ENCODE data around the gene GLRX5.

DNA sequence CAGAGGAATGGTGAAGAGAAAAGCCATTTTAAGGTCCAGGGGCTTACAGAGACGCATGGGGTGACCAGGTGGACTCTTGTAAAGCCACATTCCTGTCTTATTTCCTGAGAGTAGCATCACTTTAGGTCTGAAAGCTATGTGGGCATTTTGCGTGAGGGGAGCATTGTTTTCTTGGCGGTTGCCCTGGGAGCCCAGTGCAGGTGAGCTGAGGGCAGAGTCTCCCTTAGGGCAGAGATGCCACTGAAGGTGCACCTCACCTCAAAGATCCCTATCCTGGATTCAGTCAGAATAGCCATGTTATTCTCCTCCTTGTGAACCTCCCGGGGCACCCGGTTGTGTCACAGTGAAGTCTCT, 12.4 kb downstream of the GLRX5 start:
- TF ChIP-seq CTCF (IDR thresholded peaks at IDR 0.05; ENCODE audit: poor library complexity) (no peak), EZH2phosphoT487 (IDR thresholded peaks at IDR 0.05; ENCODE audit: low read depth, severe bottlenecking, unreplicated experiment) (no peak), EZH2 (IDR thresholded peaks at IDR 0.05; ENCODE audit: borderline replicate concordance) (no peak)

Data from hepatocyte (in vitro differentiated cells).